Measurements from ENCODE around the gene UBL7.

DNA sequence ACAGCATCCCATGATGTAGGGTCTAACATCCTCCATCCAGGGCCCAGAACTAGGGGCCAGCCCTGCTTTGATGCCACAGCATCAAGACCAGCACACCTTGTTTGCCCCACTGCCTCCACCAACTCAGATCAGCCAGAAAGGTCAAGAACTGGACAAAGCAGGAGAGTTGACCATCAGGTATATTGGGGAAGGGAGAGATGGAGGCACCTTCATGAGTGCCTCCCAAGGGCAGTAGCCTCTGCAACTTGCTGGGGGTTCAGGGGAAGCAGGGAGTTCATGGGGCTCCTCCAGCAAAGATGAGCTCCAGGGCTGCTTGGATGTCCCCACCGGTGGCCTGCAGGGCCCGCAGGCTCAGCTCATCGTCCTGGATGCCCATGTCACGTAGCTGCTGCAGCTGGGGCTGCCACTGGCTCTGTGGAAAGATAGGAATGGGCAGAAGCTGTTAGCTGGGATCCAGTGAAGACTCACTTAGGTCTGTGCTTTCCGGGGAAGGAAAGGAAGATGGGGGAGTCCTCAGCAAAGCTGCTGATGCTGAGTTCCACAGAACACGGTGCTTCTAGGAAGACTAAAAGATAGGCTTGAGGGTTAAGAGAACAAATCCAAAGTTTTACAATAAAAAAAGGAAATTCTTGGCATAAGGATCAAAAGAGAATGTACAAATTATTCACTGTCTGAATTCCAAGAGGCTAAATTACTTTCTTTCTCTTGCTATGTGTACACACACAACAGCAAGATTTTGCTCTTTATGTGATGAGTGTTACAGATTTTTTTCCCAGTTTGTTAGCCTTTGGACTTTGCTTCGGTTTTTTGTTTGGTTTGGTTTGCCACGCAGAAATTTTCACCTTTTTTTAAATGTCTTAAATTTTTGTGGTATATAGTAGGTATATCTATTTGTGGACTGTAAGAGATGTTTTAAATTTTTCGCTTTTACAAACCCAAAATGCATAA is 14.9 kb downstream of the UBL7 start:
- no peak for TF ChIP-seq CTCF (IDR thresholded peaks at IDR 0.05; ENCODE audit: low read length)
- TF ChIP-seq EZH2 (optimal IDR thresholded peaks at IDR 0.05; ENCODE audit: low read depth, low read length), result no peak

All from MM.1S (cell line).